Endodermal cell (in vitro differentiated cells): ENCODE data around the gene PDLIM3. TPM values are rescaled to one million over a fixed set of nuclear protein-coding genes. Genes with fewer than 3 reads are reported as not detected.

Experiments
- DNase-seq: peaks from one replicate; pipeline ENCODE4 v3.0.0-alpha.2; 2017
- H3K27ac ChIP-seq: 2 replicates; pipeline ENCODE4 v1.5.1; 2013; ENCODE audit warnings: mild to moderate bottlenecking, low read depth, low read length, moderate library complexity
- H3K27me3 ChIP-seq: 2 replicates; pipeline ENCODE4 v1.6.1; 2013; ENCODE audit warnings: mild to moderate bottlenecking, low read length, moderate library complexity; ENCODE audit not compliant: insufficient read depth, control insufficient read depth, poor library complexity, severe bottlenecking
- H3K36me3 ChIP-seq: 2 replicates; pipeline ENCODE4 v1.7.0; 2013; ENCODE audit warnings: mild to moderate bottlenecking, low read length, moderate library complexity; ENCODE audit not compliant: control insufficient read depth, insufficient read depth
- H3K4me1 ChIP-seq: one replicate; pipeline ENCODE4 v1.7.0; 2013; ENCODE audit warnings: low read length; ENCODE audit not compliant: control insufficient read depth, insufficient read depth
- H3K4me3 ChIP-seq: 2 replicates; pipeline ENCODE4 v1.5.1; 2013; ENCODE audit warnings: mild to moderate bottlenecking, low read length, moderate library complexity
- H3K9ac ChIP-seq: 2 replicates; pipeline ENCODE4 v1.6.1; 2013; ENCODE audit warnings: mild to moderate bottlenecking, low read length, moderate library complexity; ENCODE audit not compliant: poor library complexity, severe bottlenecking; ENCODE audit errors: extremely low read depth
- H3K9me3 ChIP-seq: 2 replicates; pipeline ENCODE4 v1.6.1; 2013; ENCODE audit warnings: mild to moderate bottlenecking, low read length, moderate library complexity; ENCODE audit not compliant: control insufficient read depth
- H3K27ac Mint-ChIP-seq: 2 replicates; pipeline ENCODE4 v1.8.0; 2020; ENCODE audit warnings: mixed read lengths
- H3K27me3 Mint-ChIP-seq: 2 replicates; pipeline ENCODE4 v1.8.0; 2021; ENCODE audit warnings: mild to moderate bottlenecking, mixed read lengths; ENCODE audit not compliant: insufficient read depth
- H3K36me3 Mint-ChIP-seq: 2 replicates; pipeline ENCODE4 v1.8.0; 2020; ENCODE audit warnings: low read depth, mixed read lengths
- H3K4me1 Mint-ChIP-seq: 2 replicates; pipeline ENCODE4 v1.8.0; 2020; ENCODE audit warnings: mixed read lengths
- H3K4me3 Mint-ChIP-seq: 2 replicates; pipeline ENCODE4 v1.8.0; 2020; ENCODE audit warnings: mild to moderate bottlenecking, moderate library complexity, mixed read lengths
- H3K9me3 Mint-ChIP-seq: 2 replicates; pipeline ENCODE4 v1.8.0; 2020; ENCODE audit warnings: mild to moderate bottlenecking, mixed read lengths
- CTCF ChIP-seq: fragments of 200-600 bp; sonication (generic); conservative IDR thresholded peaks from 2 replicates; pipeline ENCODE4 v1.5.0; 2021; ENCODE audit warnings: antibody characterized with exemption, mild to moderate bottlenecking
- WGBS, 2 experiments: methylation state at CpG; one replicate each; pipeline versions ENCODE4 v1.1.5 to v1.1.7; 2013; ENCODE audit warnings: missing lambda C conversion rate in 2 of 2, mixed read lengths in 1 of 2; ENCODE audit not compliant: insufficient coverage in 1 of 2, insufficient read length in 1 of 2; 5-methylcytosine and 5-hydroxymethylcytosine counted together
- total RNA-seq, 2 donors: library from RNA; stranded (reverse); fragmentation: NEBNext Ultra II Directional in 1 of 2; extraction: Animal tissue kit (Norgen Biotek cat#: 25700) in 1 of 2; gene quantifications; 2 replicates in 1 of 2; 3 replicates in 1 of 2; pipeline ENCODE4 v1.2.1, GENCODE V29; 2021

The PDLIM3 gene
- total RNA-seq, 2 donors from 2014 or later: 4.3 to 11.0 TPM

GRCh38 chr4:185554365-185555126 is 19.2 kb upstream of the PDLIM3 start:
- H3K36me3 Mint-ChIP-seq: peaks cover 8% of the 10 kb centered on the region
- H3K9ac ChIP-seq: no peak overlapping the region
- H3K27ac Mint-ChIP-seq: no peak overlapping the region
- 96 to 100% methylated on average over 1 to 4 of the region's 4 CpGs for WGBS, 2 experiments
- no peak overlapping the region for H3K4me3 Mint-ChIP-seq
- no peak for TF ChIP-seq CTCF
- H3K27me3 ChIP-seq: no peaks in the 10 kb centered on the region
- no peak overlapping the region for H3K27ac ChIP-seq
- H3K9me3 ChIP-seq: peaks cover 18% of the 10 kb centered on the region
- H3K4me1 ChIP-seq: no peaks in the 10 kb centered on the region
- peaks cover 38% of the 10 kb centered on the region for H3K9me3 Mint-ChIP-seq
- peaks cover 14% of the 10 kb centered on the region for H3K4me1 Mint-ChIP-seq
- H3K4me3 ChIP-seq: no peak overlapping the region
- H3K27me3 Mint-ChIP-seq: peaks cover 6% of the 10 kb centered on the region
- no peak for DNase-seq
- no peaks in the 10 kb centered on the region for H3K36me3 ChIP-seq

- Histone ChIP-seq H3K9me3 (peaks cover 14% of the 10 kb centered on the region), H3K4me1 (no peaks in the 10 kb centered on the region), H3K27ac (no peak overlapping the region), H3K36me3 (no peaks in the 10 kb centered on the region), H3K27me3 (no peaks in the 10 kb centered on the region), H3K9ac (no peak overlapping the region), H3K4me3 (no peak overlapping the region)
- WGBS, 2 experiments: 94 to 100% methylated on average over 2 of the region's 2 CpGs
- Mint-ChIP-seq H3K27me3 (peaks cover 6% of the 10 kb centered on the region), H3K4me1 (peaks cover 1% of the 10 kb centered on the region), H3K27ac (no peak overlapping the region), H3K36me3 (no peaks in the 10 kb centered on the region), H3K9me3 (peaks cover 15% of the 10 kb centered on the region), H3K4me3 (no peak overlapping the region)
- DNase-seq: no peak
- TF ChIP-seq CTCF: no peak
These were observed 16.9 kb upstream of the PDLIM3 start for GRCh38 chr4:185552254-185552653.

- no peak for TF ChIP-seq CTCF
- Histone ChIP-seq H3K4me3 (no peak overlapping the region), H3K9ac (no peak overlapping the region), H3K9me3 (peaks cover 12% of the 10 kb centered on the region), H3K4me1 (no peaks in the 10 kb centered on the region), H3K27me3 (no peaks in the 10 kb centered on the region), H3K36me3 (no peaks in the 10 kb centered on the region), H3K27ac (no peak overlapping the region)
- Mint-ChIP-seq H3K4me1 (peaks cover 1% of the 10 kb centered on the region), H3K9me3 (peaks cover 3% of the 10 kb centered on the region), H3K36me3 (no peaks in the 10 kb centered on the region), H3K27me3 (peaks cover 6% of the 10 kb centered on the region), H3K4me3 (no peak overlapping the region), H3K27ac (no peak overlapping the region)
- WGBS, 2 experiments: 42% methylated on average over 1 of the region's 1 CpG; no CpG with 5 or more reads in 1 of the 2 experiments
- DNase-seq: no peak
These were observed 15.6 kb upstream of the PDLIM3 start for GRCh38 chr4:185550933-185551332.
